Measurements from ENCODE around the gene BEND6.
"Not testable (repeated sequence)": the region's sequence is repeated elsewhere in the genome, so short reads cannot be mapped to it uniquely, and the experiment has no call there.

Gene BEND6

GRCh38 chr6:57044061-57044460 is 89.2 kb downstream of the BEND6 start:
- DNase-seq, result not testable (repeated sequence)

DNA sequence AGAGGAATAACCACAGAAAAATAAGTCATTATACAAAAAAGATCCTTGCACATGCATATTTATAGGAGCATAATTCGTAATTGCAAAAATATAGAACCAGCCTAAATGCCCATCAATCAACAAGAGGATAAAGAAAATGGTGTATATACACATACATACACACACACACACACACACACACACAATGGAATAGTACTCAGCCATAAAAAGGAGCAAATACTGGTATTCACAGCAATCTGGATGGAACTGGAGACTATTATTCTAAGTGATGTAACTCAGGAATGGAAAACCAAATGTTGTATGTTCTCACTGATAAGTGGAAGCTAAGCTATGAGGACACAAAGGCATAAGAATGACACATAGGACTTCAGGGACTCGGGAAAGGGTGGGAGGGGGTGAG is 89.7 kb downstream of the BEND6 start:
- DNase-seq, result no peak

DNA sequence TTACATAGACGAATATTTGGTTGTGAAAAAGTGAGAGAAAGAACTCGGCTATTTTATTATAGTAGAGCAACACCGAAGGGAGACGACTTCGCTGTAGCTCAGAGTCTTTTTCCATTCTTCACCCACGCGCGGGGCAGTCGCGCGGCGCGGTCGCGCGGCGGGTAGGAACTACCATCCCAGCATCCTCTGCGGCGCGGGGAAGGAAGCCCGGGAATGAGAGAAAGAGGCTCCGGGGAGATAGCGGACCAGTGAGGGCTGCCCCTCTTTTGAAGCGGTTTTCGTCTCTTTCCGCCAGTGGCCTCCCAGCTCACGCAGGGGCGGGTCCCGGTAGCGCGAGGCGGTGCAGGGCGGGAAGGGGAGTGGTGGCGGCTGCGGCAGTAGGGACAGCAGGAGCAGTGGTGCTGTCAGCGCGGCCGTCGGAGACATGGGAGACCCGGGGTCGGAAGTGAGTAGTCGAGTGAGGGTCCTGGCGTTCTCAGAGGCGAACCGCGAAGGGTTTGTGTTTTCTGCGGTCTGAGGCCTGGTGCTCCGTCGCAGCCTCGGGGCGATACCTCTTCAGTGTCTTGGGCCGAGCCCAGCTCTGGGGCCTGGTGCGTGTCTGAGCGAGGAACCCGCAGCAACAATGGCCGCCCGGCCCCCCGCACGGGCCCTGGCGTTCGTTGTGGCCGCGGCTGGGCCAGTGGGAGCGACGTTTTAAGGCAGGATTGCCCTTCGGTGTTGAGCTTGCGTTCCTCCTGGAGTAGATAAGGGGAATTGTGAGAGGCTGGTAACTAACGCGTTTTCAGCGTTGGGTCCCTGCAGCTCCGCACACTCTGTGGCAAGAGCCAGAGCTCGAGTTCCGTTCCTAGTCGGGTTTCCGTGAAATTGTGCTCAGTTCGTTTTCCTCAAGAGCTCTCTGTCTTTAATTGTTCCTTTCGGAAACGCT is 91.7 kb downstream of the BEND6 start, which contains the start of gene KIAA1586:
KIAA1586 (plus strand) TSS at position 362 of the 925 bp plus-strand sequence; CDS start at position 425, 63 bp downstream.
- peak; percentile 92 for DNase-seq

GRCh38 chr6:57047257-57047585 is 92.3 kb downstream of the BEND6 start:
- DNase-seq, result not testable (repeated sequence)

DNA sequence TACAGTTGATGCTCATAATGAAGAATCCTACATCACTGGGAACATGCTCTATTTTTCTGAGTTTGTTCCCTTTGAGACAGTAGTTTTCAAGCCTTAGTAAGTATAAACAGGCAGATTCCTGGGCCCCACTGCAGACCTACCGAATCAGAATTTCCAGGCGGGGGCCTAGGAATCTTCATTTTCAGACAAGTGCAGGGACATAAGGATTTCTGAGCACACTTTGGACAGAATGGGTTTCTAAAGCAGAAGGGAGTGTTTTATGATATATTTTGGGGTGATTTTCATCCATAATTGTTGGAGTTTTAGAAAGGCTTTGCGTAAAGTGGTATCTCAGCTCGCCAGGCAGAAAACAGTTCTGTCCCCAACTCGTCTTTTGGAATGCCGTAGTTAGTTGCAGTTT is 93.0 kb downstream of the BEND6 start:
- not testable (repeated sequence) for DNase-seq

GRCh38 chr6:57048577-57048976 is 93.7 kb downstream of the BEND6 start:
- DNase-seq, result no peak

DNA sequence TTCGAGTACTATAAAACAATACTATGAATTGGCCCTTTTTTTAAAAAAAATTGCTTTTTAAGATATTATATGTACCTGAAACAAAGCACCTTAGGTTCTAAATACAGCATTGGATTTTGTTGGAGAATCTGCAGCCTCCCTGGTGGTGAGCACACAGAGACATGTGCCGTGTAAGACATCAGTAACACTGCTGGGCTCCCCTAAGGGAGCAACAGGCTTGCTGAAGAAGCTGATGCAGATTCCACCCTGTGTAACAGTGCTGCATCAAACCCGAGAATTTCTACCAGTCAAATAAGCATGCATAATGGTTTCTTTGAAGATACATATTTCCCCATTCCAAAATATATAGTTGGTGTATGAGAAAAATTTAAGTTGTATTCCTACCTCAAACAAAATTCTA is 108.9 kb downstream of the BEND6 start:
- no peak for DNase-seq

DNA sequence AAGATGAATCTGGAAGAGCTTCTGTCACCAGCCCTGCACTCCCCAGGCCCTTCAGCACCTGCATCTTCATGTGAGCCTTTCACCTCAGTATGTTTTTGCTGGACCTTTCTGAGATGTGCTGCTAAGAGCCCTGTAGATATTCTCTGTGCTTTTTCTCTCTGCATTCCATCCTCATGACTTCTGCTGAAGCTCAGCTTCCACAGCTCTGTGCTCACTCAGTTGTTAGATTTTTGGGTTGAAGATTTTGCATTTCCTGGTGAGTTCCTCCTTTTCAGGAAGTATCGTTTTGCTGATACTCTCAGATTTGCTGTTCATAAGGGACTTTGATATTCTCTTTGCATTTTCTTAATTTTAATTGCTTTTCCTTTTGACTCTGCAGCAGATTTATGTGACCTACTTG is 109.9 kb downstream of the BEND6 start:
- no peak for DNase-seq

GRCh38 chr6:57068061-57068460 is 113.2 kb downstream of the BEND6 start:
- no peak for DNase-seq

DNA sequence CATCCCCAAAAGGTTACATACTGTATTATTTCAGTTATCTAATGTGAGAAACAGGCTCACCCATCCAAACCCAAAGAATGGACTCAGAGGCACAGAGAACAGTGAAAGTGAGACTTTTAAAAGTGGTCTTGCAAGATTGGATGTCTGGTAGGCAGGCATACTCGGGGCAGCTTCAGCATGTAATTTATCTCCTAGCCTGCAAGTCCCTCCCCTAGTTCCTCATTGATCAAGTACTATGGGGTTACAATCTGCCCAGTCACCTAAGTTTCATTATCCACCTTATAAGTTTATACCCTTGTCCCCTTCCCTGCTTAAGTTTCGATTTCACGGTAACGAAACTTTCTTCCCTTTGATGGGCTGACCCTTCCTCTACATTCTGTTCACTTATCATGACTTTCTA is 114.3 kb downstream of the BEND6 start:
- no peak for DNase-seq

GRCh38 chr6:57069920-57070331 is 115.0 kb downstream of the BEND6 start:
- DNase-seq, result no peak

GRCh38 chr6:57072108-57072507 is 117.2 kb downstream of the BEND6 start:
- no peak for DNase-seq

DNA sequence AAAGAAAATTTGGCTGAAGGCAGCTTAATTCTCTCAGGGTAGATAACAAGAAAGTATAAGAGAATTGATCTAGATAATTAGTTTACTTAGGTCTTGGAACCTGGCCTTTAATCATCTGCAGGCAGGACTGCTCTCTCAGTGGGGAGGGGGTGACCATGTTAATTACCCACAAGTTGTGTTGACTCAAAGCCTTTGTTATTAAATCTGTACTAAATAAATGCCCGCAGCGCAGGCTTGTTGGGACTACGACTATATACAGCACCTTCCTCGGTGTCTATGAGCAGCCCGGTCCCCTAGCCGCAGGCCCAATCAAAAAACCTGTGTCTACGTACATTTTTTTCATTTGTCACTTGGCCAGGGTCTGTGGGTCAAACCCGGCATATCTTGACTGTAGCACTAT is 119.5 kb downstream of the BEND6 start:
- DNase-seq, result no peak

DNA sequence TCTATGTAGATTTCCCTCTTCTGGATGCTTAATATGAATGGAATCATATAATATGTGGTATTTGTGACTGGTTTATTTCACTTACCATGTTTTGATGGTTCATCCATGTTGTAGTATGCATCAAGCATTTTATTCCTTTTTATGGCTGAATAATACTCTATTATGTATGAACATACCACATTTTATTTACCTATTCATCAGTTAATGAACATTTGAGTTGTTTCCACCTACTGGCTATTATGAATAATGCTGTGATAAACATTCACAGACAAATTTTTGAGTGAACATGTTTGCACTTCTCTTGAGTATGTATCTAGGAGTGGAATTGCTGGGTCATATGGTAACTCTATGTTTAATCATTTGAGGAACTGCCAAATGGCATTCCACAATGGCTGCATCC is 120.2 kb downstream of the BEND6 start:
- no peak for DNase-seq
